ENCODE measurements around the gene UCHL1. TPM values are rescaled to one million over a fixed set of nuclear protein-coding genes. Genes with fewer than 3 reads are reported as not detected.

The UCHL1 gene
- total RNA-seq, 2 donors from 2014 or later = 26.5 to 103 TPM

DNA sequence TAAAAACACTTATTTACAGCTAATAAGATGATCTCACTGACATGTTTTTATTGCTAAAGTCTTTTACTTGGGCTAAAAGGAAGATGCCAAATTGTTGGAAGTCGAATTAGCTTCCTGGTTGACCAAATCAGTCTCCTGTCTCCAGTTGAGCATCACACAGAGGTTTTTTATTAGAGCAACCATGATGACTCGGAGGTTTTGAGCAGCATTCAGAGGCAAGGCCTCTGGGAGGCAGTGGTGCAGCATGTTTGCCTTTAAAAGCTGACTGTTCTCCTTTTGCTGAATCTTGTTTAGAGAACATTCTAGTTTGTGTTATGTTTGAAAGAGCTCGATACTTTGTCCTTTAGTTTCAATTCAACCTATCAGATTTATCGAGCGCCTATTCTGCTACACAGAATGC is 2.1 kb downstream of the UCHL1 start:
- Histone ChIP-seq H3K4me1 (peaks cover 15% of the 10 kb centered on the region), H3K27ac (no peak overlapping the region), H3K27me3 (peaks cover 0 to 17% of the 10 kb centered on the region in 2 donors), H3K4me3 (no peak overlapping the region), H3K36me3 (replicated peaks in 1 of 2; ENCODE audit: insufficient read depth in 1 of 2, low read depth in 2 of 2) (no peaks in the 10 kb centered on the region), H3K9me3 (no peaks in the 10 kb centered on the region)
- intact Hi-C loops (cut with DNase I) = no loop called here
- ATAC-seq = peak; percentile 55
- 53 to 65% methylated on average over 5 of the region's 5 CpGs for WGBS, 2 donors
- TF ChIP-seq, protein P1, sequence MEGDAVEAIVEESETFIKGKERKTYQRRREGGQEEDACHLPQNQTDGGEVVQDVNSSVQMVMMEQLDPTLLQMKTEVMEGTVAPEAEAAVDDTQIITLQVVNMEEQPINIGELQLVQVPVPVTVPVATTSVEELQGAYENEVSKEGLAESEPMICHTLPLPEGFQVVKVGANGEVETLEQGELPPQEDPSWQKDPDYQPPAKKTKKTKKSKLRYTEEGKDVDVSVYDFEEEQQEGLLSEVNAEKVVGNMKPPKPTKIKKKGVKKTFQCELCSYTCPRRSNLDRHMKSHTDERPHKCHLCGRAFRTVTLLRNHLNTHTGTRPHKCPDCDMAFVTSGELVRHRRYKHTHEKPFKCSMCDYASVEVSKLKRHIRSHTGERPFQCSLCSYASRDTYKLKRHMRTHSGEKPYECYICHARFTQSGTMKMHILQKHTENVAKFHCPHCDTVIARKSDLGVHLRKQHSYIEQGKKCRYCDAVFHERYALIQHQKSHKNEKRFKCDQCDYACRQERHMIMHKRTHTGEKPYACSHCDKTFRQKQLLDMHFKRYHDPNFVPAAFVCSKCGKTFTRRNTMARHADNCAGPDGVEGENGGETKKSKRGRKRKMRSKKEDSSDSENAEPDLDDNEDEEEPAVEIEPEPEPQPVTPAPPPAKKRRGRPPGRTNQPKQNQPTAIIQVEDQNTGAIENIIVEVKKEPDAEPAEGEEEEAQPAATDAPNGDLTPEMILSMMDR (IDR thresholded peaks at IDR 0.05) = peak in 5 of 7 experiments; percentile 6 to 35 (median 26)
- no peak for TF ChIP-seq POLR2A (IDR thresholded peaks at IDR 0.05)
- DNase-seq = peak in 3 of 4 donors; percentile 17 to 25 (median 24)

DNA sequence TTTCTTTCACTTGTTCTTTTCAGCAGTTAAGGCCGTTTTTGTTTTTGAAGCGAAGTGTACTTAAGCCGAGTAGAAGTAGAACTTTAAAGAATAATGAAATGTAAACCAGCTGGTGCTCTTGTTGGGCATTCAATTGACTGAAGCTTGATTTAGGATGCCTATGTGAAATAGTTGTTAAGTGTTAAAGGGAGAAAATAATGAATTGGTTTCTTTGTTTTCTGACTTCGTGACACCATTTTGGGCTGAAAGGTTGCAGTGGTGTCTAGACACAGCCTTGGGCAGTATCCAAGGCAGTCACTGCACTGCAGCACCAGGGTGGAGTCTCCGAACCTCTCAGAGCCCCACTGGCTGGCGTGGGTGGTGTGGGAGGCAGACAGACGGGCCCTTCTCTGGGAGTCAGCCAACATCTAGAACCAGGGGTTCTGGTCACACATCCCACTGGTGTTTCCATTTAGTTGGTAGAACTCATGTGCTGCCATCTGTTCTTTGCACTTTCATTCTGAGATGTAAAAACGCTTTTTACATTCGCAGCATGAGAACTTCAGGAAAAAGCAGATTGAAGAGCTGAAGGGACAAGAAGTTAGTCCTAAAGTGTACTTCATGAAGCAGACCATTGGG is 3.5 kb downstream of the UCHL1 start:
- no peaks in the 10 kb centered on the region for H3K36me3 ChIP-seq (replicated peaks in 1 of 2; ENCODE audit: insufficient read depth in 1 of 2, low read depth in 2 of 2)
- H3K27me3 ChIP-seq = peaks cover 0 to 17% of the 10 kb centered on the region in 2 donors
- no peak overlapping the region for H3K27ac ChIP-seq
- DNase-seq (no peak), ATAC-seq (no peak)
- WGBS, 2 donors = 78 to 86% methylated on average over 9 of the region's 9 CpGs
- H3K9me3 ChIP-seq = no peaks in the 10 kb centered on the region
- TF ChIP-seq POLR2A (IDR thresholded peaks at IDR 0.05) = no peak
- TF ChIP-seq, protein P1 (IDR thresholded peaks at IDR 0.05) = no peak
- no peak overlapping the region for H3K4me3 ChIP-seq
- intact Hi-C loops (cut with DNase I) = no loop called here
- peaks cover 15% of the 10 kb centered on the region for H3K4me1 ChIP-seq

DNA sequence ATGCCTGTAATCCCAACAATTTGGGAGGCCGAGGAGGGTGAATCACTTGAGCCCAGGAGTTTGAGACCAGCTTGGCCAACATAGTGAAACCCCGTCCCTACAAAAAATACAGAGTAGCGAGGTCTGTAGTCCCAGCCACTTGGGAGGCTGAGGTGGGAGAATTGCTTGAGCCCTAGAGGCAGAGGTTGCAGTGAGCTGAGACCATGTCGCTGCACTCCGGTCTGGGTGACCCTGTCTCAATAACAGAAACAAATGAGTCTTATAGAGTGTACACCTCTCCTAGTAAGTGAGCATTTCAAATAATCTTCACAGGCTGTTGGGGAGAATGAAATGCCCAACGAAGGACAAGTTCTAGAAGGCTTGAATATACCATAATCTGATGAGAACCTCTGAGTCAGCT is 5.5 kb downstream of the UCHL1 start:
- 84 to 93% methylated on average over 6 of the region's 6 CpGs for WGBS, 2 donors
- TF ChIP-seq, protein P1 (IDR thresholded peaks at IDR 0.05) = no peak
- TF ChIP-seq POLR2A (IDR thresholded peaks at IDR 0.05) = no peak
- no peak overlapping the region for H3K4me3 ChIP-seq
- no peak for DNase-seq
- no peaks in the 10 kb centered on the region for H3K36me3 ChIP-seq (replicated peaks in 1 of 2; ENCODE audit: insufficient read depth in 1 of 2, low read depth in 2 of 2)
- no peak for ATAC-seq
- intact Hi-C loops (cut with DNase I) = no loop called here
- no peak overlapping the region for H3K27ac ChIP-seq
- H3K4me1 ChIP-seq = peaks cover 8% of the 10 kb centered on the region
- peaks cover 0 to 2% of the 10 kb centered on the region in 2 donors for H3K27me3 ChIP-seq
- no peaks in the 10 kb centered on the region for H3K9me3 ChIP-seq

DNA sequence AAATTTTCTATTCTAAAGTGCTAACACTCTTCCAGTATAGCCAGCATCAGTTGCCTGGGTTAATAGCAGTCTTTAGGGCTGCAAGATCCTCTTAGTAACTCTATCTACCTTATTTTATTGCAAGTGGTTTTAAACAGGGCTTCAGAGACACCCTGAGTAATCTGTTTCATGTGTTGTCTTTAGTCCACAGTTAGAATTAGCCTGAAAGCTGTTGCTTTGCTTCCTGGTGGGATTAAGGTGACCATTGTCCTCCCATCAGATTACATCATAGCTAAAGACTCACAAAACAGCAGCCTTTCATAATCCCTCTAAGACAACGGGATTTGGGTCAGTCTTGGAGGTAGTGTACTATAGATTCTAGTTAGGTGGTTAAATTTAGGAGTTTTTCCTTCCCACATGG is 7.5 kb downstream of the UCHL1 start:
- no peaks in the 10 kb centered on the region for H3K27me3 ChIP-seq
- WGBS, 2 donors = 72 to 87% methylated on average over 1 of the region's 1 CpG
- H3K9me3 ChIP-seq = no peaks in the 10 kb centered on the region
- no peak overlapping the region for H3K27ac ChIP-seq
- H3K36me3 ChIP-seq (replicated peaks in 1 of 2; ENCODE audit: insufficient read depth in 1 of 2, low read depth in 2 of 2) = no peaks in the 10 kb centered on the region
- intact Hi-C loops (cut with DNase I) = no loop called here
- no peak overlapping the region for H3K4me3 ChIP-seq
- TF ChIP-seq POLR2A (IDR thresholded peaks at IDR 0.05) = no peak
- TF ChIP-seq, protein P1 (IDR thresholded peaks at IDR 0.05) = no peak
- DNase-seq (no peak), ATAC-seq (no peak)
- H3K4me1 ChIP-seq = no peaks in the 10 kb centered on the region

DNA sequence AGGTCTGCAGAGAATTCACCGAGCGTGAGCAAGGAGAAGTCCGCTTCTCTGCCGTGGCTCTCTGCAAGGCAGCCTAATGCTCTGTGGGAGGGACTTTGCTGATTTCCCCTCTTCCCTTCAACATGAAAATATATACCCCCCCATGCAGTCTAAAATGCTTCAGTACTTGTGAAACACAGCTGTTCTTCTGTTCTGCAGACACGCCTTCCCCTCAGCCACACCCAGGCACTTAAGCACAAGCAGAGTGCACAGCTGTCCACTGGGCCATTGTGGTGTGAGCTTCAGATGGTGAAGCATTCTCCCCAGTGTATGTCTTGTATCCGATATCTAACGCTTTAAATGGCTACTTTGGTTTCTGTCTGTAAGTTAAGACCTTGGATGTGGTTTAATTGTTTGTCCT is 11.3 kb downstream of the UCHL1 start:
- no peaks in the 10 kb centered on the region for H3K27me3 ChIP-seq
- no peak overlapping the region for H3K4me3 ChIP-seq
- no peak for DNase-seq
- no peaks in the 10 kb centered on the region for H3K4me1 ChIP-seq
- no peak for ATAC-seq
- H3K36me3 ChIP-seq (replicated peaks in 1 of 2; ENCODE audit: insufficient read depth in 1 of 2, low read depth in 2 of 2) = no peaks in the 10 kb centered on the region
- H3K9me3 ChIP-seq = no peaks in the 10 kb centered on the region
- intact Hi-C loops (cut with DNase I) = no loop called here
- H3K27ac ChIP-seq = no peak overlapping the region
- 68 to 91% methylated on average over 7 of the region's 7 CpGs for WGBS, 2 donors
- no peak for TF ChIP-seq POLR2A (IDR thresholded peaks at IDR 0.05)
- TF ChIP-seq, protein P1 (IDR thresholded peaks at IDR 0.05) = no peak
